Endothelial cell of umbilical vein (primary cell): Measurements from ENCODE around the gene ARHGEF33. TPM values are rescaled to one million over a fixed set of nuclear protein-coding genes. Genes with fewer than 3 reads are reported as not detected.
A peak's percentile ranks its signal among the peaks of the same experiment; 100 is the strongest.

Source experiments
- BruUV-seq: library from RNA; stranded (reverse); fragments of 400-500 nt; replicated peaks from 2 replicates; lab custom pipeline; 2021; lab: Mats Ljungman, UMichigan
- CTCF ChIA-PET: fragments of 300-600, 350-600 bp; sonication (Branson Sonifier 250); formaldehyde crosslinking; loops from one replicate; lab custom pipeline; 2021; ENCODE audit warnings: antibody characterized with exemption, inconsistent platforms; lab: Charles Lee
- POLR2A ChIA-PET: fragments of 300-600, 350-600 bp; sonication (Branson Sonifier 250); formaldehyde crosslinking; loops from one replicate; lab custom pipeline; 2021; ENCODE audit warnings: antibody characterized with exemption, inconsistent platforms; lab: Charles Lee
- DNase-seq: peaks from one replicate; pipeline ENCODE4 v3.0.0-alpha.2; 2011; ENCODE audit warnings: low read depth, low spot score
- FAIRE-seq: peaks from 2 replicates; lab custom pipeline; 2011; peaks lifted over from hg19 to GRCh38; lab: Jason Lieb, UNC
- H2AFZ ChIP-seq: 2 replicates; pipeline ENCODE4 v1.6.0; 2012; ENCODE audit warnings: low read depth, low read length, control low read depth, inconsistent platforms
- H3K27ac ChIP-seq: 2 replicates; pipeline ENCODE4 v1.5.1; 2011; ENCODE audit warnings: low read depth, mild to moderate bottlenecking, control low read depth, low read length, moderate library complexity; ENCODE audit not compliant: insufficient read depth
- H3K27me3 ChIP-seq, 2 experiments: 2 replicates each; pipeline versions ENCODE4 v1.6.0 to v1.6.1; 2011; ENCODE audit warnings: low read length in 2 of 2, mixed read lengths in 1 of 2; ENCODE audit not compliant: control insufficient read depth in 2 of 2, insufficient read depth in 2 of 2
- H3K36me3 ChIP-seq, 2 experiments: 2 replicates in 1 of 2; 3 replicates in 1 of 2; pipeline ENCODE4 v1.5.1; 2011; ENCODE audit warnings: low read length in 2 of 2, mild to moderate bottlenecking in 1 of 2, moderate library complexity in 1 of 2; ENCODE audit not compliant: control insufficient read depth in 2 of 2, insufficient read depth in 2 of 2; ENCODE audit errors: extremely low read depth in 1 of 2
- H3K4me1 ChIP-seq: 3 replicates; pipeline ENCODE4 v1.5.1; 2011; ENCODE audit warnings: mild to moderate bottlenecking, low read length; ENCODE audit not compliant: control insufficient read depth, insufficient read depth; ENCODE audit errors: extremely low read depth
- H3K4me2 ChIP-seq: 2 replicates; pipeline ENCODE4 v1.6.1; 2011; ENCODE audit warnings: low read length, control low read depth, mixed read lengths; ENCODE audit not compliant: insufficient read depth
- H3K4me3 ChIP-seq, 3 experiments: fragments of 200-600 bp in 1 of 3; sonication (generic), shearing (Covaris generic) in 1 of 3; replicated peaks in 1 of 3; 2 replicates each; pipeline ENCODE4 v1.5.1; 2011 to 2016; ENCODE audit warnings: control low read depth in 3 of 3, low read length in 3 of 3, mild to moderate bottlenecking in 2 of 3, inconsistent platforms in 1 of 3, low read depth in 1 of 3, moderate library complexity in 1 of 3; ENCODE audit not compliant: insufficient read depth in 1 of 3
- H3K79me2 ChIP-seq: 2 replicates; pipeline ENCODE4 v1.6.0; 2012; ENCODE audit warnings: low read length, inconsistent platforms; ENCODE audit not compliant: control insufficient read depth, insufficient read depth
- H3K9ac ChIP-seq: replicated peaks from 2 replicates; pipeline ENCODE3; 2011; ENCODE audit warnings: low read length, control low read depth; ENCODE audit not compliant: insufficient read depth; ENCODE audit errors: extremely low read depth
- H3K9me1 ChIP-seq: replicated peaks from 3 replicates; pipeline ENCODE4 v1.6.0; 2011; ENCODE audit warnings: mild to moderate bottlenecking, low read length; ENCODE audit not compliant: control insufficient read depth, insufficient read depth; ENCODE audit errors: extremely low read depth
- H3K9me3 ChIP-seq: replicated peaks from 2 replicates; pipeline ENCODE4 v1.5.1; 2012; ENCODE audit warnings: low read length, inconsistent platforms; ENCODE audit not compliant: control insufficient read depth, insufficient read depth
- H4K20me1 ChIP-seq: replicated peaks from 2 replicates; pipeline ENCODE3; 2011; ENCODE audit warnings: mild to moderate bottlenecking, low read length; ENCODE audit not compliant: control insufficient read depth, insufficient read depth; ENCODE audit errors: extremely low read depth
- CTCF ChIP-seq, 2 donors: IDR thresholded peaks; 1 replicate in 1 of 2; 2 replicates in 1 of 2; pipeline ENCODE4 v1.5.1; 2011; ENCODE audit warnings: low read length in 2 of 2, mild to moderate bottlenecking in 2 of 2, moderate library complexity in 2 of 2, control low read depth in 1 of 2, inconsistent platforms in 1 of 2, low read depth in 1 of 2; ENCODE audit not compliant: insufficient read depth in 1 of 2; ENCODE audit errors: extremely low read depth in 1 of 2
- EZH2 ChIP-seq: IDR thresholded peaks from 2 replicates; pipeline ENCODE4 v1.6.1; 2012; ENCODE audit warnings: borderline replicate concordance, low read depth, mild to moderate bottlenecking, moderate library complexity, low read length, inconsistent platforms; ENCODE audit not compliant: severe bottlenecking
- FOS ChIP-seq: IDR thresholded peaks from 2 replicates; pipeline ENCODE4 v1.6.1; 2011; ENCODE audit warnings: mild to moderate bottlenecking, low read length, moderate library complexity, borderline replicate concordance; ENCODE audit not compliant: insufficient read depth
- GATA2 ChIP-seq: IDR thresholded peaks from 2 replicates; pipeline ENCODE4 v1.7.0; 2011; ENCODE audit warnings: low read depth, mild to moderate bottlenecking, moderate library complexity, mixed read lengths, low read length; ENCODE audit not compliant: insufficient read length, insufficient read depth
- JUN ChIP-seq: IDR thresholded peaks from 2 replicates; pipeline ENCODE4 v1.6.1; 2011; ENCODE audit warnings: borderline replicate concordance, low read depth; ENCODE audit not compliant: insufficient read length, insufficient read depth
- MAX ChIP-seq: IDR thresholded peaks from 2 replicates; pipeline ENCODE4 v1.6.1; 2011; ENCODE audit not compliant: insufficient read depth, insufficient read length
- MYC ChIP-seq: IDR thresholded peaks from one replicate; pipeline ENCODE4 v1.6.1; 2011; ENCODE audit warnings: mild to moderate bottlenecking, low read depth, low read length
- POLR2A ChIP-seq: IDR thresholded peaks from 2 replicates; pipeline ENCODE4 v1.6.1; 2012; ENCODE audit warnings: low read depth, mild to moderate bottlenecking, control low read depth, low read length
- POLR2AphosphoS5 ChIP-seq: IDR thresholded peaks from 2 replicates; pipeline ENCODE4 v1.6.1; 2012; ENCODE audit warnings: low read depth, mild to moderate bottlenecking, control low read depth, low read length, moderate library complexity; ENCODE audit not compliant: insufficient read depth
- dilution Hi-C: fragments of 300-500 bp; cut with MboI; formaldehyde crosslinking; loops from one replicate; pipeline ENCODE4 v1.15.0; 2019; ENCODE audit warnings: low sequenced_read_pairs; ENCODE audit not compliant: extremely low pct_ligation_motif_present
- intact Hi-C: fragments of 100-400 bp; cut with micrococcal nuclease; formaldehyde crosslinking; loops from one replicate; pipeline ENCODE4 v1.10.0; 2022
- polyA plus RNA-seq, 4 experiments: library from polyadenylated mRNA; depleted of rRNA in 3 of 4; stranded (reverse) in 3 of 4; unstranded in 1 of 4; fragments of >200 nt; gene quantifications; 2 replicates each; pipeline versions ENCODE4 v1.2.1 to v1.2.3, GENCODE V29; 2011 to 2012; ENCODE audit warnings: missing spikeins in 1 of 4
- total RNA-seq: library from RNA; stranded (reverse); gene quantifications from 2 replicates; pipeline ENCODE4 v1.2.3, GENCODE V29; 2021

Gene ARHGEF33
- total and polyA plus RNA-seq, 2 donors (not counting 3 experiments of a cell fraction or from before 2014, with no cell fraction given) = 0.15 to 0.18 TPM

DNA sequence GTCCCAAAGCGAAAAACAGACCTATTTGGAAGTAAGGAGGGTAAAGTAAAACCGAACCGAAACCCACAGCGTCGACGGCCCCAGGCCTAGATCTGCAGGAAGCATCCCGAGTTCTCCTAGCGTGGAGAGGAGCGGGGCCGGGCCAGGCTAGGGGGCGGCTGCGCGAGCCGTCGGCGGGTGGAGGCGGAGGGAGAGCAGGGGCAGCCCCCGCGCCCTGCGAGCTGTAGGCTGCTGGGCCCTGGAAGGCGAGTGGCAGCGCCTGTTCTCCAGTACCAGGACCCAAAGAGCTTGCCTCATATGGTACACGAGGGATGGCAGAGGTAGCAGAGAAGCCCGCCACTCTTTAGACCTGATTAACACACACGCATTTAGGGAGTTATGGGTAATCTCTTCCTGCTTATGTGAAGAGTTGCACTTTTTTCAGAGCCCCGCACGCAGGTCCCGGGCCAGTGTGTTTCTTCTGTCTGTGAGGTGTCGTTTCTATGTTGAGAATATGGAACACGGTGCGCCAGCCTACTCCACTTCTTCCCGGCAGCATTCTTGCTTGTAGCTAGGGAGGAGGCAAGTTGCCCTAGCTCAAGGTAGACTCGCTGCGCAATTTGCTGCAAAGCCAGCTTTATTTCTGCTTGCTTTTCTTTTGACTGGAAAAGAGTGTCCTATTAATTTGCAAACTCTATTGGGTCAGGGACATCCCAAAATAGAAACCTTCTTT is 71.1 kb downstream of the ARHGEF33 start:
- FAIRE-seq (peak; percentile 37), DNase-seq (no peak)
- CTCF ChIA-PET = interaction anchor here (0.9 to 3.5 kb wide), 4 partner anchors 11 to 267 kb away, joined by 4 to 38 read pairs (median 8); no protein-coding TSS in a partner anchor
- Histone ChIP-seq H2AFZ (peak overlapping the region; percentile 91), H3K4me3 (peak overlapping the region in 2 of 3 experiments; percentile 24 to 34), H3K4me1 (peaks cover 4% of the 10 kb centered on the region), H3K9me3 (no peaks in the 10 kb centered on the region), H3K27me3 (peaks cover 4 to 9% of the 10 kb centered on the region in 2 experiments), H3K4me2 (peak overlapping the region; percentile 47), H3K9me1 (no peaks in the 10 kb centered on the region), H3K27ac (no peak overlapping the region), H3K9ac (no peak overlapping the region), H3K79me2 (no peaks in the 10 kb centered on the region), H3K36me3 (no peaks in the 10 kb centered on the region), H4K20me1 (no peaks in the 10 kb centered on the region)
- TF ChIP-seq JUN = no peak
- no peak for TF ChIP-seq EZH2
- no peak for TF ChIP-seq POLR2AphosphoS5
- no peak for TF ChIP-seq MYC
- no peak for TF ChIP-seq MAX
- no peak for TF ChIP-seq FOS
- no peak for TF ChIP-seq GATA2
- TF ChIP-seq POLR2A = no peak
- no peak for TF ChIP-seq CTCF (IDR thresholded peaks at IDR 0.05; ENCODE audit: extremely low read depth in 1 of 2, insufficient read depth in 1 of 2, low read depth in 1 of 2, low read length in 2 of 2)
- POLR2A ChIA-PET = interaction anchor here (1.7 kb wide), 1 partner anchor 13 kb away, joined by 6 read pairs; no protein-coding TSS in a partner anchor
- BruUV-seq = no TSS peak
- intact Hi-C loops (loop anchor here (1.0 to 5.0 kb wide), 4 partner anchors 13 to 817 kb away; partner anchors contain the start of genes SOS1 and THUMPD2), dilution Hi-C loops (no loop called here)
